Muscle of leg (tissue), 16 donors: ENCODE measurements around the gene AMN1. TPM values are rescaled to one million over a fixed set of nuclear protein-coding genes. Genes with fewer than 3 reads are reported as not detected.
"Not testable (repeated sequence)": the region's sequence is repeated elsewhere in the genome, so short reads cannot be mapped to it uniquely, and the experiment has no call there.

ENCODE experiments used
- DNase-seq: peaks from one replicate; pipeline ENCODE4 v3.0.0; 2013
- H3K27ac ChIP-seq: one replicate; pipeline ENCODE4 v1.5.1; 2013; ENCODE audit warnings: mild to moderate bottlenecking, low read length, control low read depth
- H3K27me3 ChIP-seq: one replicate; pipeline ENCODE4 v1.6.1; 2013; ENCODE audit warnings: low read length; ENCODE audit not compliant: control insufficient read depth, insufficient read depth
- H3K36me3 ChIP-seq: one replicate; pipeline ENCODE4 v1.6.1; 2013; ENCODE audit warnings: low read length; ENCODE audit not compliant: control insufficient read depth, insufficient read depth
- H3K4me1 ChIP-seq: one replicate; pipeline ENCODE4 v1.6.1; 2013; ENCODE audit warnings: low read length; ENCODE audit not compliant: control insufficient read depth, insufficient read depth
- H3K4me3 ChIP-seq: one replicate; pipeline ENCODE4 v1.5.1; 2013; ENCODE audit warnings: low read length, control low read depth
- H3K9me3 ChIP-seq: replicated peaks from 2 replicates; pipeline ENCODE4 v1.6.1; 2013; ENCODE audit warnings: low read depth, low read length; ENCODE audit not compliant: control insufficient read depth
- WGBS: methylation state at CpG from one replicate; pipeline ENCODE4 v1.1.5; 2013; ENCODE audit warnings: missing lambda C conversion rate; ENCODE audit not compliant: insufficient coverage; 5-methylcytosine and 5-hydroxymethylcytosine counted together
- long read RNA-seq, 11 donors: transcript quantifications; one replicate each; lab custom pipeline, GENCODE V29; 2026
- polyA plus RNA-seq, 8 donors: library from polyadenylated mRNA; unstranded; fragments of 120-200 nt; gene quantifications; one replicate each; pipeline versions ENCODE4 v1.2.1 to v1.2.3, GENCODE V29; 2013; ENCODE audit warnings: inconsistent platforms in 1 of 8, low replicate concordance in 1 of 8; ENCODE audit not compliant: insufficient read length in 8 of 8, insufficient read depth in 1 of 8
- total RNA-seq: library from RNA; stranded (reverse); fragments of 120-200 nt; gene quantifications from one replicate; pipeline ENCODE4 v1.2.4, GENCODE V29; 2013

AMN1 gene
- total RNA-seq (12.3 TPM), polyA plus RNA-seq (10 to 100 TPM in 3 of 8 donors, 1 to 10 TPM in 5; 9.2 to 11.6 (median 9.8) TPM)
- long read RNA-seq, donor 1, partial matches to known transcripts = 0 of 1 reads
- long read RNA-seq, donor 1, other reads (novel, unspliced or antisense) = 0 of 1 reads
- long read RNA-seq, donor 2 = 0 reads
- long read RNA-seq, donor 3, partial matches to known transcripts = 0 of 4 reads
- long read RNA-seq, donor 3, other reads (novel, unspliced or antisense) = 0 of 4 reads
- long read RNA-seq, donor 4, partial matches to known transcripts = 0 of 1 reads
- long read RNA-seq, donor 4, other reads (novel, unspliced or antisense) = 0 of 1 reads
- long read RNA-seq, donor 5, partial matches to known transcripts = 0 of 5 reads
- long read RNA-seq, donor 5, other reads (novel, unspliced or antisense) = 0 of 5 reads
- long read RNA-seq, donor 6, transcript AMN1-201 (7 exons, 2,110 nt) = major isoform, 5 of 11 reads
- long read RNA-seq, donor 6, partial matches to known transcripts = 0 of 11 reads
- long read RNA-seq, donor 6, other reads (novel, unspliced or antisense) = 0 of 11 reads
- long read RNA-seq, donor 7, partial matches to known transcripts = 0 of 6 reads
- long read RNA-seq, donor 7, other reads (novel, unspliced or antisense) = 0 of 6 reads
- long read RNA-seq, donor 8, partial matches to known transcripts = 0 of 3 reads
- long read RNA-seq, donor 8, other reads (novel, unspliced or antisense) = 0 of 3 reads
- long read RNA-seq, donor 9, transcript AMN1-201 (7 exons, 2,110 nt) = major isoform, 5 of 6 reads
- long read RNA-seq, donor 9, partial matches to known transcripts = 0 of 6 reads
- long read RNA-seq, donor 9, other reads (novel, unspliced or antisense) = 0 of 6 reads
- long read RNA-seq, donor 10, partial matches to known transcripts = 0 of 4 reads
- long read RNA-seq, donor 10, other reads (novel, unspliced or antisense) = 0 of 4 reads
- long read RNA-seq, donor 11, partial matches to known transcripts = 0 of 4 reads
- long read RNA-seq, donor 11, other reads (novel, unspliced or antisense) = 0 of 4 reads

- DNase-seq = peak; percentile 100
- H3K27ac ChIP-seq = peak within 1 kb of the TSS; percentile 99
- H3K27me3 ChIP-seq = peaks cover 2% of the 10 kb centered on the region
- WGBS = 0% methylated on average over 47 of the region's 59 CpGs
- H3K36me3 ChIP-seq = no peaks in the 10 kb centered on the region
- peaks cover 6% of the 10 kb centered on the region for H3K4me1 ChIP-seq
- peaks cover 4% of the 10 kb centered on the region for H3K9me3 ChIP-seq
- peak within 1 kb of the TSS; percentile 46 for H3K4me3 ChIP-seq
Measured at GRCh38 chr12:31728917-31729640, at the start of gene AMN1. TSS of gene AMN1 (minus strand) at chr12:31729021. CDS start at chr12:31729008, 13 bp downstream.

DNA sequence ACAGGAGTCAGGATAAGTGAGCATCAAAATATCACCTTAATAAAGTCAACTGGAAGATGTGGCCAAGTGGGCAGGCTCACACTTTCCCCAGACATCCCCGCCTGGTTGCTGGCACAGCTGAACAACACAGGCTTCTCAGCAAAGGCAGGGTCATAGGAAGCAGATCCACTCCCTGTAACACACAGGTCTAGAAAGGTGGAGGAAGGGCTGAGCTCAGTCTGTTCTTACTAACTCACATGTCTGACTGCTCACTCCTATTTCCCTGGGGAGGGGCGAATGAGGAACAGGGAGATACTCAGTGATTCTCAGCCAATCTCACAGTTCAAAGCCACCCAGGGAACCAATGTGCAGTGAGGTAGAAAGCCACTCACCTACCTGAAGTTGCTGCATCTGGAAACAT lies 45.0 kb upstream of the AMN1 start:
- Histone ChIP-seq H3K27me3 (no peaks in the 10 kb centered on the region), H3K9me3 (no peaks in the 10 kb centered on the region), H3K4me3 (no peak overlapping the region), H3K36me3 (no peaks in the 10 kb centered on the region), H3K4me1 (no peaks in the 10 kb centered on the region), H3K27ac (no peak overlapping the region)
- no peak for DNase-seq
- no CpG with 5 or more reads among the region's 2 CpGs for WGBS

GRCh38 chr12:31773223-31773750 lies 44.5 kb upstream of the AMN1 start:
- no peak for DNase-seq
- WGBS = no CpG with 5 or more reads among the region's 2 CpGs
- no peaks in the 10 kb centered on the region for H3K27me3 ChIP-seq
- no peak overlapping the region for H3K4me3 ChIP-seq
- no peaks in the 10 kb centered on the region for H3K36me3 ChIP-seq
- H3K9me3 ChIP-seq = no peaks in the 10 kb centered on the region
- no peaks in the 10 kb centered on the region for H3K4me1 ChIP-seq
- H3K27ac ChIP-seq = no peak overlapping the region

- H3K27ac ChIP-seq = no peak overlapping the region
- DNase-seq = no peak
- 79% methylated on average over 2 of the region's 5 CpGs for WGBS
Measured at GRCh38 chr12:31772685-31773222, 43.9 kb upstream of the AMN1 start.

DNA sequence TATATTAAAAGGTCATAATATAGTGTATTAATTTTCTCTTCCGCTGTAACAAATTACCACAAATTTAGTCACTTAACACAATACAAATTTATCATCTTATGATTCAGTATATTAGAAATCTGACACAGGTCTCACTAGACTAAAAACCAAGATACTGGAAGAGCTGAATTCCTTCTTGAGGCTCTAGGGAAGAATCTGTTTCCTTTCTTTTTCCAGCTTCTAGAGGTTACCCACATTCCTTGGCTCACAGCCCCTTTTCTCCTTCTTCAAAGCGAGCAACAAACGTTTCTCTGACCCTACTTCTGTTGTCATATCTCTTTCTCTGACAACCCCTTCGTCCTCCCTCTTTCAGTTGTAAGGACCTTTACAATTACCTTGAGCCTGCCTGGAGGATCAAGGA lies 43.4 kb upstream of the AMN1 start:
- H3K27ac ChIP-seq = no peak overlapping the region
- H3K4me3 ChIP-seq = no peak overlapping the region
- WGBS = 54% methylated on average over 3 of the region's 4 CpGs
- H3K9me3 ChIP-seq = no peaks in the 10 kb centered on the region
- no peaks in the 10 kb centered on the region for H3K36me3 ChIP-seq
- no peaks in the 10 kb centered on the region for H3K4me1 ChIP-seq
- DNase-seq = no peak
- H3K27me3 ChIP-seq = no peaks in the 10 kb centered on the region

More at GRCh38 chr12:31772685-31773222, 43.9 kb upstream of the AMN1 start:
- H3K27me3 ChIP-seq = no peaks in the 10 kb centered on the region
- no peaks in the 10 kb centered on the region for H3K4me1 ChIP-seq
- H3K4me3 ChIP-seq = no peak overlapping the region
- no peaks in the 10 kb centered on the region for H3K36me3 ChIP-seq
- H3K9me3 ChIP-seq = no peaks in the 10 kb centered on the region

- Histone ChIP-seq H3K4me1 (no peaks in the 10 kb centered on the region), H3K27me3 (no peaks in the 10 kb centered on the region), H3K4me3 (no peak overlapping the region), H3K36me3 (no peaks in the 10 kb centered on the region), H3K27ac (no peak overlapping the region), H3K9me3 (no peaks in the 10 kb centered on the region)
- DNase-seq = no peak
- no CpG with 5 or more reads among the region's 2 CpGs for WGBS
Measured at GRCh38 chr12:31768046-31768445, 39.2 kb upstream of the AMN1 start.

- no peaks in the 10 kb centered on the region for H3K9me3 ChIP-seq
- WGBS = no CpG with 5 or more reads among the region's 1 CpG
- no peaks in the 10 kb centered on the region for H3K4me1 ChIP-seq
- H3K27ac ChIP-seq = no peak overlapping the region
- H3K36me3 ChIP-seq = no peaks in the 10 kb centered on the region
- H3K4me3 ChIP-seq = no peak overlapping the region
- DNase-seq = no peak
- H3K27me3 ChIP-seq = no peaks in the 10 kb centered on the region
Measured at GRCh38 chr12:31765931-31766330, 37.1 kb upstream of the AMN1 start.

- 79% methylated on average over 2 of the region's 4 CpGs for WGBS
- no peaks in the 10 kb centered on the region for H3K9me3 ChIP-seq
- no peak overlapping the region for H3K27ac ChIP-seq
- no peaks in the 10 kb centered on the region for H3K4me1 ChIP-seq
- no peaks in the 10 kb centered on the region for H3K36me3 ChIP-seq
- H3K4me3 ChIP-seq = no peak overlapping the region
- no peak for DNase-seq
- no peaks in the 10 kb centered on the region for H3K27me3 ChIP-seq
Measured at GRCh38 chr12:31759632-31760459, 31.0 kb upstream of the AMN1 start.

DNA sequence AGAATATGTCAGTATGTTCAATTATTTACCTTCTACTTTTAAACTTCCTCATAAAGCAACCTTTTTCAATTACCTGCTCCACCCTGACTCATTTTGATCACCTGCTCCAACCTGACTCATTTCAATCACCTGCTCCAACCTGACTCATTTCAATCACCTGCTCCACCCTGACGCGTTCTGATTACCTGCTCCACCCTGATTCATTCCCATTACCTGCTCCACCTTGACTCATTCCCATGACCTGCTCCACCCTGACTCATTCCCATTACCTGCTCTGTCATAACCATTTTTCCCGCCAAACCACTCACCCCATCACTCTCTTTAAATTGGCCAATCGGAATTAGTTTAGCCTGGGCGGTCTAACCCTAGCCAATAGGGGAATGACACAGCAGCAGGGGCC lies 29.5 kb upstream of the AMN1 start:
- not testable (repeated sequence) for H3K36me3 ChIP-seq, H3K27ac ChIP-seq, H3K27me3 ChIP-seq, H3K4me1 ChIP-seq, H3K9me3 ChIP-seq, DNase-seq, H3K4me3 ChIP-seq
- 90% methylated on average over 5 of the region's 5 CpGs for WGBS
